Measurements from ENCODE around the gene JPH4.

JPH4 gene

DNA sequence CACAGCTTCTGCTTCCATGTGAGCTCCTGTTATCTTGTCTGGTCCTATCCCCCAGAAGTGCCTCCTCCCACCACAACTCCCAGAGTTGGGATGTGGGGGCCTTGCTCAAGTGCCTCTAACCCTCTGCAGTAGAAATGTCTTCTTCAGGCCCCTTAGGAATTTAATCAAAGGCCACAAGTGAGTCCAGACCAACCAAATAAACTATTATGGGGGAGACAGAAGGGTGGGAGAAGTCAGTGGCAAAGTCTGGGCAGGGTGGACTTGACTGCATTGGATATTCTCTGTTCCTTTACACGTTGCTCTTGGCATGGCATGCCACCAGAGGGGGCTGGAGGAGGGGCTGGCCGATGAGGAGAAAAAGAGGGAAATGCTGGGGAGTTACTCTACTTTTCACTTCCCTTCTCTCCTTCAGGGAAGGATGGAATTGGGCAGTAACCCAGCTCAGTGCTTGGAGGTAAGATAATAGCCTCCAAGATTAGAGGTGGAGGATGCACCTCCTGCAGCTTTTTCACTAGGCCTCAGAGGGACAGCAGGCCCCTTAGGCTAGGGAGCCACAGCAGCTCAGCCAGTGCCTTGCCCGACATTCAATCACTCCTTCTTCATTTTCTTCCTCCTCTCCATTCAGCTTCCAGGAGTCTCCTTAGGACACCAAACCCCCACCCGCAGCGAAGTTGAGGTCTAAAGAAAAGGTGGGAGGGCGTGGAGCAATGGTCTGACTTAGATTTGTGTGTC lies 9.8 kb downstream of the JPH4 start:
- Histone ChIP-seq H3K9ac (ENCODE audit: low read depth, low read length) (peak overlapping the region; percentile 78), H3K27ac (ENCODE audit: low read length) (peak overlapping the region; percentile 90; the same call in 1 of the 2 replicates), H3K79me2 (ENCODE audit: insufficient read depth, low read length) (peaks cover 13% of the 10 kb centered on the region), H3K4me3 (ENCODE audit: low read depth in 1 of 2, low read length in 2 of 2) (peak overlapping the region in 1 of 2 experiments; percentile 99; a peak in 2 of 4 replicates), H3K36me3 (ENCODE audit: insufficient read depth, low read length) (peaks cover 32% of the 10 kb centered on the region), H2AFZ (ENCODE audit: low read depth, low read length) (0 out of 2 replicates have a peak overlapping the region, but pooled peaks have one; percentile 99), H4K20me1 (ENCODE audit: insufficient read depth, low read length) (no peaks in the 10 kb centered on the region), H3K4me2 (ENCODE audit: insufficient read depth, low read length) (peak overlapping the region; percentile 97), H3K9me3 (ENCODE audit: insufficient read depth, low read length, severe bottlenecking) (no peaks in the 10 kb centered on the region), H3K27me3 (ENCODE audit: insufficient read depth, low read length, poor library complexity) (peaks cover 9% of the 10 kb centered on the region), H3K4me1 (ENCODE audit: insufficient read depth, low read length) (peaks cover 33% of the 10 kb centered on the region)
- no peak for ATAC-seq (ENCODE audit: insufficient read depth, low read depth)
- TF ChIP-seq EZH2 (IDR thresholded peaks at IDR 0.05; ENCODE audit: borderline replicate concordance, low read depth, low read length, severe bottlenecking): no peak
- TF ChIP-seq, protein P1, sequence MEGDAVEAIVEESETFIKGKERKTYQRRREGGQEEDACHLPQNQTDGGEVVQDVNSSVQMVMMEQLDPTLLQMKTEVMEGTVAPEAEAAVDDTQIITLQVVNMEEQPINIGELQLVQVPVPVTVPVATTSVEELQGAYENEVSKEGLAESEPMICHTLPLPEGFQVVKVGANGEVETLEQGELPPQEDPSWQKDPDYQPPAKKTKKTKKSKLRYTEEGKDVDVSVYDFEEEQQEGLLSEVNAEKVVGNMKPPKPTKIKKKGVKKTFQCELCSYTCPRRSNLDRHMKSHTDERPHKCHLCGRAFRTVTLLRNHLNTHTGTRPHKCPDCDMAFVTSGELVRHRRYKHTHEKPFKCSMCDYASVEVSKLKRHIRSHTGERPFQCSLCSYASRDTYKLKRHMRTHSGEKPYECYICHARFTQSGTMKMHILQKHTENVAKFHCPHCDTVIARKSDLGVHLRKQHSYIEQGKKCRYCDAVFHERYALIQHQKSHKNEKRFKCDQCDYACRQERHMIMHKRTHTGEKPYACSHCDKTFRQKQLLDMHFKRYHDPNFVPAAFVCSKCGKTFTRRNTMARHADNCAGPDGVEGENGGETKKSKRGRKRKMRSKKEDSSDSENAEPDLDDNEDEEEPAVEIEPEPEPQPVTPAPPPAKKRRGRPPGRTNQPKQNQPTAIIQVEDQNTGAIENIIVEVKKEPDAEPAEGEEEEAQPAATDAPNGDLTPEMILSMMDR (IDR thresholded peaks at IDR 0.05; ENCODE audit: borderline replicate concordance, extremely low read depth, low read length, poor library complexity, severe bottlenecking): peak; percentile 64
- DNase-seq: peak; percentile 46

DNA sequence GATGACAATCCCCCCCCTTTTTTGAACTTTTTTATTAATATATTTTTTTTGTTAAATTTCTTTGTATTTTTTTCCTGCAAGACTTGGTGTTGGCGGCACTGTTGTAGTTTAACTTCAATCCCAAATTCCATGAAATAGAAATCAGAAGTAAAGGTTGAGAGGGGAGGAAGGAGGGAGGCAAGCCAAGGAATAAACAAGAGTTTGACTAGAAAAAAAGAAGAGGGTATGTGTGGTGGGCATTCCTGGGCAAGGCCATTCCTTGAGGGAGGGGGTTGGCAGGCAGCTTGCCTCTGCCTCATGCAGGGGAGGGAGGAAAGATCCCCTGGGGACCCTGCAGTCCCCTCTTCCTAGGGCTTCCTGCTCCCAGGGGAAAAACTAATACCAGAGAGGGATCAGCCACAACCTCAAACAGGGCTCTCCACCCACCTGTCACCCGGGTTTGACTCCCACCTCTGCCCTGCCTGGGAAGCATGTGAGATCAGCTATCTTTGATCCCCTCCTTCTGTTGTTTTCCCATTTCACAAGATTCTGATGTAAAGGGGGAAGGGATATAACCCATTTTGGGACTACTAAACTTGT lies 10.5 kb downstream of the JPH4 start:
- Histone ChIP-seq H3K27ac (ENCODE audit: low read length) (peak overlapping the region; percentile 90), H3K4me1 (ENCODE audit: insufficient read depth, low read length) (peaks cover 33% of the 10 kb centered on the region), H3K36me3 (ENCODE audit: insufficient read depth, low read length) (peaks cover 39% of the 10 kb centered on the region), H3K9ac (ENCODE audit: low read depth, low read length) (peak overlapping the region; percentile 78), H3K4me2 (ENCODE audit: insufficient read depth, low read length) (peak overlapping the region; percentile 97), H3K79me2 (ENCODE audit: insufficient read depth, low read length) (peaks cover 13% of the 10 kb centered on the region), H2AFZ (ENCODE audit: low read depth, low read length) (peak overlapping the region; percentile 99), H3K9me3 (ENCODE audit: insufficient read depth, low read length, severe bottlenecking) (no peaks in the 10 kb centered on the region), H3K27me3 (ENCODE audit: insufficient read depth, low read length, poor library complexity) (peaks cover 6% of the 10 kb centered on the region), H3K4me3 (ENCODE audit: low read depth in 1 of 2, low read length in 2 of 2) (peak overlapping the region; percentile 85 to 99), H4K20me1 (ENCODE audit: insufficient read depth, low read length) (no peaks in the 10 kb centered on the region; the same call in 1 of the 2 replicates)
- ATAC-seq (ENCODE audit: insufficient read depth, low read depth) (no peak), DNase-seq (no peak)
- TF ChIP-seq, protein P1 (IDR thresholded peaks at IDR 0.05; ENCODE audit: borderline replicate concordance, extremely low read depth, low read length, poor library complexity, severe bottlenecking): no peak
- no peak for TF ChIP-seq EZH2 (IDR thresholded peaks at IDR 0.05; ENCODE audit: borderline replicate concordance, low read depth, low read length, severe bottlenecking)

DNA sequence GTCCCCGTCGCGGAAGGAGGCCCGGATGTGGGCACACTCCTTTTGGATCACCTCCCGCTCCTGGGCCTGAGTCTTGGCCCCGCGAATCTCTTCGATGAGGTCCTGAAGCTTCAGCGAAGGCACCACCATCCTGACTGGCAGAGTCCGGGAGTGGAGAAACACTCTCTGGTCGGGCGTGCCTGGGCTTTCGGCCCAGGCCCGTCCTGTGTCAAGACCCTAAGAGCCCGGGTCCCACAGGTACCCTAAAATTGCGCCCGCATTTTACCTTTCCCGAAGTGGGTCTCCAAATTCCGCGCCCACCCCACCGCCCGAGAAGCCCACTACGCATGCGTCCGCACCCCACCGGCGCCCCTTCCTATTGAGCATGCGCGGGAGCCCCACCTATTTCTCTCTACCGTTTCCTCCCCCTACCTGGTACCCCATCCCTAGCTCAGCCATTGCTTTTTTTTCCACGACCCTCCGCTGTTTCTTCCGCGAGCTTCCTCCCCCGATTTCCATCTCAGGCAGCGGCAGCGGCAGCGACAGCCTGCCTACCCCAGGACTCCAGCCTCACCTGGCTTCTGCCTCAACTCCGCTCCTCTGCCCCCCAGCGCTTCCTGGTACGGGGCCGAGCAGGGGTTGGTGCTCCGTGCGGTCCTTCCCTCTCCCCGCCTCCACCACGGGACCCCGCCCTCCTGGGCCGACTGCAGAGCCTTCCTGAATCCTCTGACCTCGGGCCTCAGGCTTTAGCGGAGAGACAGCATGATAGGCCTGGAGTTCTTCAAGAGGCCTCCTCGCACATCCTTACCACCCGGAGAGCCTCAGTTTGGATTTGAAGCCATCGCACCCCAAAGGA lies 11.2 kb downstream of the JPH4 start, which contains the start of gene AP1G2:
TSS of gene AP1G2 (minus strand) at position 606 of the 835 bp plus-strand sequence. CDS start at position 129, 477 bp downstream.
- peaks cover 33% of the 10 kb centered on the region for H3K4me1 ChIP-seq (ENCODE audit: insufficient read depth, low read length)
- peak within 1 kb of the TSS; percentile 90 for H3K27ac ChIP-seq (ENCODE audit: low read length)
- H3K36me3 ChIP-seq (ENCODE audit: insufficient read depth, low read length): peaks cover 44% of the 10 kb centered on the region
- peak; percentile 90 for DNase-seq
- H4K20me1 ChIP-seq (ENCODE audit: insufficient read depth, low read length): peaks cover under 1% of the 10 kb centered on the region; the same call in 1 of the 2 replicates
- H2AFZ ChIP-seq (ENCODE audit: low read depth, low read length): peak within 1 kb of the TSS; percentile 99
- TF ChIP-seq, protein P1 (IDR thresholded peaks at IDR 0.05; ENCODE audit: borderline replicate concordance, extremely low read depth, low read length, poor library complexity, severe bottlenecking): peak; percentile 17
- TF ChIP-seq EZH2 (IDR thresholded peaks at IDR 0.05; ENCODE audit: borderline replicate concordance, low read depth, low read length, severe bottlenecking): no peak
- no peaks in the 10 kb centered on the region for H3K9me3 ChIP-seq (ENCODE audit: insufficient read depth, low read length, severe bottlenecking)
- peaks cover 13% of the 10 kb centered on the region for H3K79me2 ChIP-seq (ENCODE audit: insufficient read depth, low read length)
- ATAC-seq (ENCODE audit: insufficient read depth, low read depth): peak; percentile 91
- H3K27me3 ChIP-seq (ENCODE audit: insufficient read depth, low read length, poor library complexity): peaks cover 5% of the 10 kb centered on the region
- peak within 1 kb of the TSS; percentile 85 to 99 for H3K4me3 ChIP-seq (ENCODE audit: low read depth in 1 of 2, low read length in 2 of 2)
- peak within 1 kb of the TSS; percentile 97 for H3K4me2 ChIP-seq (ENCODE audit: insufficient read depth, low read length)
- H3K9ac ChIP-seq (ENCODE audit: low read depth, low read length): peak within 1 kb of the TSS; percentile 78
